Mesenchymal stem cell (in vitro differentiated cells and primary cell): Measurements from ENCODE around the gene NLRP1.
A peak's percentile ranks its signal among the peaks of the same experiment; 100 is the strongest.

Experiments used
- DNase-seq: peaks from one replicate; pipeline ENCODE4 v3.0.0-alpha.2; 2013
- H2AFZ ChIP-seq: one replicate; pipeline ENCODE4 v1.6.1; 2013; ENCODE audit warnings: low read depth, mild to moderate bottlenecking, control low read depth, inconsistent platforms, low read length, moderate library complexity
- H2AK5ac ChIP-seq: 2 replicates; pipeline ENCODE4 v1.6.1; 2013; ENCODE audit warnings: low read length, moderate library complexity, mild to moderate bottlenecking, inconsistent platforms; ENCODE audit not compliant: severe bottlenecking
- H2BK120ac ChIP-seq: one replicate; pipeline ENCODE4 v1.6.1; 2013; ENCODE audit warnings: low read depth, mild to moderate bottlenecking, inconsistent platforms, low read length, moderate library complexity
- H2BK12ac ChIP-seq, 2 experiments: one replicate each; pipeline ENCODE4 v1.6.1; 2013; ENCODE audit warnings: inconsistent platforms in 2 of 2, low read length in 2 of 2, mild to moderate bottlenecking in 2 of 2, moderate library complexity in 2 of 2, control low read depth in 1 of 2
- H2BK15ac ChIP-seq: one replicate; pipeline ENCODE4 v1.6.1; 2013; ENCODE audit warnings: mild to moderate bottlenecking, low read depth, inconsistent platforms; ENCODE audit not compliant: poor library complexity, severe bottlenecking
- H2BK5ac ChIP-seq: 2 replicates; pipeline ENCODE4 v1.6.1; 2013; ENCODE audit warnings: low read depth, mild to moderate bottlenecking, low read length, control low read depth, inconsistent platforms; ENCODE audit not compliant: poor library complexity, severe bottlenecking
- H3K14ac ChIP-seq, 2 experiments: one replicate each; pipeline ENCODE4 v1.6.1; 2013; ENCODE audit warnings: inconsistent platforms in 2 of 2, low read length in 2 of 2, control low read depth in 1 of 2, mild to moderate bottlenecking in 1 of 2, moderate library complexity in 1 of 2
- H3K18ac ChIP-seq, 2 experiments: one replicate each; pipeline ENCODE4 v1.6.1; 2013; ENCODE audit warnings: inconsistent platforms in 2 of 2, low read length in 2 of 2, control low read depth in 1 of 2, low read depth in 1 of 2, mild to moderate bottlenecking in 1 of 2
- H3K23ac ChIP-seq, 2 experiments: one replicate each; pipeline ENCODE4 v1.6.1; 2013; ENCODE audit warnings: inconsistent platforms in 2 of 2, low read length in 2 of 2, mild to moderate bottlenecking in 2 of 2, moderate library complexity in 2 of 2, control low read depth in 1 of 2
- H3K27ac ChIP-seq: 2 replicates; pipeline ENCODE4 v1.5.1; 2013; ENCODE audit warnings: mild to moderate bottlenecking, moderate library complexity, low read length, control low read depth, inconsistent platforms; ENCODE audit not compliant: poor library complexity, severe bottlenecking
- H3K27me3 ChIP-seq, 2 experiments: 2 replicates each; pipeline versions ENCODE4 v1.6.1 to v1.7.0; 2013; ENCODE audit warnings: low read length in 2 of 2, mild to moderate bottlenecking in 2 of 2, moderate library complexity in 2 of 2, control low read depth in 1 of 2, inconsistent platforms in 1 of 2; ENCODE audit not compliant: control insufficient read depth in 1 of 2, insufficient read depth in 1 of 2
- H3K36me3 ChIP-seq, 2 experiments: 2 replicates each; pipeline versions ENCODE4 v1.6.1 to v1.7.0; 2013; ENCODE audit warnings: low read length in 2 of 2, control low read depth in 1 of 2, inconsistent platforms in 1 of 2, low read depth in 1 of 2, mild to moderate bottlenecking in 1 of 2; ENCODE audit not compliant: insufficient read depth in 2 of 2, control insufficient read depth in 1 of 2
- H3K4ac ChIP-seq, 2 experiments: one replicate each; pipeline ENCODE4 v1.6.1; 2013; ENCODE audit warnings: inconsistent platforms in 2 of 2, low read length in 2 of 2, mild to moderate bottlenecking in 2 of 2, moderate library complexity in 2 of 2, control low read depth in 1 of 2, low read depth in 1 of 2
- H3K4me1 ChIP-seq: 2 replicates; pipeline ENCODE4 v1.6.1; 2013; ENCODE audit warnings: low read depth, low read length, control low read depth; ENCODE audit not compliant: control insufficient read depth, insufficient read depth
- H3K4me2 ChIP-seq: 2 replicates; pipeline ENCODE4 v1.6.1; 2013; ENCODE audit warnings: low read length, mild to moderate bottlenecking, inconsistent platforms; ENCODE audit not compliant: poor library complexity, severe bottlenecking
- H3K4me3 ChIP-seq, 2 experiments: 2 replicates each; pipeline versions ENCODE4 v1.5.1 to v1.7.0; 2013; ENCODE audit warnings: low read length in 2 of 2, mild to moderate bottlenecking in 2 of 2, control low read depth in 1 of 2, low read depth in 1 of 2; ENCODE audit not compliant: insufficient read depth in 1 of 2
- H3K79me1 ChIP-seq: replicated peaks from 2 replicates; pipeline ENCODE4 v1.6.1; 2013; ENCODE audit warnings: mild to moderate bottlenecking, control low read depth, low read length, inconsistent platforms; ENCODE audit not compliant: poor library complexity, severe bottlenecking
- H3K9ac ChIP-seq: 2 replicates; pipeline ENCODE4 v1.7.0; 2013; ENCODE audit warnings: mild to moderate bottlenecking, low read length, moderate library complexity
- H3K9me3 ChIP-seq: 2 replicates; pipeline ENCODE4 v1.7.0; 2013; ENCODE audit warnings: mild to moderate bottlenecking, low read length; ENCODE audit not compliant: control insufficient read depth
- H4K8ac ChIP-seq: one replicate; pipeline ENCODE4 v1.6.1; 2013; ENCODE audit warnings: inconsistent platforms, mild to moderate bottlenecking, low read length, moderate library complexity
- H4K91ac ChIP-seq: one replicate; pipeline ENCODE4 v1.6.1; 2013; ENCODE audit warnings: mild to moderate bottlenecking, low read length, inconsistent platforms
- WGBS: methylation state at CpG from one replicate; pipeline ENCODE4 v1.1.7; 2013; ENCODE audit warnings: mixed read lengths; 5-methylcytosine and 5-hydroxymethylcytosine counted together

NLRP1 gene

DNA sequence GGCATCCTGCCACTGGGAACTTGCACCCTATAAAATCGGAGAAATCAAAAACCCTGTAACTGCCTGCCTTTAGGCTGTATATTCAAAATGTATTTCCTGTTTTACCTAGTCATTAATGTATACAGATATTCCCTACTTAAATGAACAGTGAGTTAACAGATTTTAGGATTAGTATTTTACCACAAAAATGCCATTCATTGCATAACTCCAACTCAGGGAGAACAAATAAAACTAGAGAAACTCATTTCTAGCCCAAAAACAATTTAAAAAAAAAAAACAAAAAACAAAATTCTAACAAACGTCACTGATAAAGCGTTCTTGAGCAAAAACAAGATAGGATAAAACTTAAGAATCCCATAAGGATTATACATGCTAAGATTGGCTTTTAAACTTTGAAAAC, 111.8 kb downstream of the NLRP1 start:
- H3K79me1 ChIP-seq = peaks cover 11% of the 10 kb centered on the region
- no peak overlapping the region for H2BK15ac ChIP-seq
- no peak overlapping the region for H3K4ac ChIP-seq
- no peak overlapping the region for H2BK12ac ChIP-seq
- no peaks in the 10 kb centered on the region for H3K9me3 ChIP-seq
- 96% methylated on average over 2 of the region's 3 CpGs for WGBS
- no peak overlapping the region for H2BK120ac ChIP-seq
- H3K23ac ChIP-seq = no peak overlapping the region
- peaks cover 11 to 60% of the 10 kb centered on the region in 2 experiments for H3K36me3 ChIP-seq
- no peak overlapping the region for H4K8ac ChIP-seq
- H3K9ac ChIP-seq = no peak overlapping the region
- H2AFZ ChIP-seq = no peak overlapping the region
- no peak overlapping the region for H3K4me3 ChIP-seq
- no peak overlapping the region for H2AK5ac ChIP-seq
- H3K14ac ChIP-seq = no peak overlapping the region
- H4K91ac ChIP-seq = no peak overlapping the region
- DNase-seq = no peak
- H3K27ac ChIP-seq = no peak overlapping the region
- no peaks in the 10 kb centered on the region for H3K27me3 ChIP-seq
- peaks cover 1% of the 10 kb centered on the region for H3K4me1 ChIP-seq
- no peak overlapping the region for H2BK5ac ChIP-seq
- H3K18ac ChIP-seq = no peak overlapping the region
- H3K4me2 ChIP-seq = no peak overlapping the region

DNA sequence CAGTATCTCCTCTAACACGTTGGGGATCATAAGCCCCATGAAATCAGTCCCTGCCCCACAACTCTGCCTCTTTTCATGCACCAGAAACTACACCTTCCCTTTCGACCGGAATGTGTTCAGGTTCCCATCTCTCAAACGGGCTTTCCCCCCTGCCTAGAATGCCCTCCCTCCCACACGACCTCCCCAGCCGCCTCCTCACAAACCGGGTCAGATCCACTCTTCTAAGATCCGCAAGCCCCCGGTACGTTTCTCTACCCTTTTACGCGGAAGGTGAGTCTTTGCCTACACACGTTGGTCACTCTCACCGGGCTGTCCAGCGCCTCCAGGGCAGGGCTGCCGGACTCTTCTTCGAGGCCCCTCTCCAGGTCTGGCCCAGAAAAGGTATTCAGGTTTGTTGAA, 116.2 kb downstream of the NLRP1 start:
- under 1% methylated on average over 17 of the region's 17 CpGs for WGBS
- Histone ChIP-seq H3K9ac (peak overlapping the region; percentile 90), H3K27ac (peak overlapping the region; percentile 53), H2AK5ac (no peak overlapping the region), H3K4ac (peak overlapping the region in 1 of 2 experiments; percentile 43), H4K91ac (no peak overlapping the region), H3K4me1 (peaks cover 1% of the 10 kb centered on the region), H2AFZ (peak overlapping the region; percentile 83), H3K4me2 (peak overlapping the region; percentile 55), H2BK120ac (no peak overlapping the region), H3K27me3 (no peaks in the 10 kb centered on the region), H2BK5ac (no peak overlapping the region), H2BK12ac (no peak overlapping the region), H3K14ac (no peak overlapping the region), H4K8ac (no peak overlapping the region), H3K9me3 (no peaks in the 10 kb centered on the region), H3K23ac (no peak overlapping the region), H3K79me1 (peaks cover 12% of the 10 kb centered on the region), H3K4me3 (peak overlapping the region; percentile 90 to 97), H2BK15ac (no peak overlapping the region), H3K18ac (peak overlapping the region in 1 of 2 experiments; percentile 67), H3K36me3 (peaks cover 5 to 21% of the 10 kb centered on the region in 2 experiments)
- DNase-seq = no peak

- DNase-seq = no peak
- H2BK120ac ChIP-seq = no peak overlapping the region
- no peak overlapping the region for H2BK12ac ChIP-seq
- no peak overlapping the region for H4K91ac ChIP-seq
- H3K4me3 ChIP-seq = peak overlapping the region in 1 of 2 experiments; percentile 97
- peaks cover 6 to 15% of the 10 kb centered on the region in 2 experiments for H3K36me3 ChIP-seq
- WGBS = 0% methylated on average over 8 of the region's 8 CpGs
- H4K8ac ChIP-seq = no peak overlapping the region
- H3K23ac ChIP-seq = no peak overlapping the region
- no peaks in the 10 kb centered on the region for H3K9me3 ChIP-seq
- H3K4me1 ChIP-seq = peaks cover 1% of the 10 kb centered on the region
- H3K4ac ChIP-seq = no peak overlapping the region
- H2AK5ac ChIP-seq = no peak overlapping the region
- H2BK15ac ChIP-seq = no peak overlapping the region
- H3K14ac ChIP-seq = no peak overlapping the region
- H3K9ac ChIP-seq = peak overlapping the region; percentile 90
- peak overlapping the region; percentile 55 for H3K4me2 ChIP-seq
- no peaks in the 10 kb centered on the region for H3K27me3 ChIP-seq
- H2AFZ ChIP-seq = no peak overlapping the region
- H3K18ac ChIP-seq = no peak overlapping the region
- peaks cover 13% of the 10 kb centered on the region for H3K79me1 ChIP-seq
- H2BK5ac ChIP-seq = no peak overlapping the region
- H3K27ac ChIP-seq = no peak overlapping the region
Measured at GRCh38 chr17:5467416-5467815, 116.9 kb downstream of the NLRP1 start.

DNA sequence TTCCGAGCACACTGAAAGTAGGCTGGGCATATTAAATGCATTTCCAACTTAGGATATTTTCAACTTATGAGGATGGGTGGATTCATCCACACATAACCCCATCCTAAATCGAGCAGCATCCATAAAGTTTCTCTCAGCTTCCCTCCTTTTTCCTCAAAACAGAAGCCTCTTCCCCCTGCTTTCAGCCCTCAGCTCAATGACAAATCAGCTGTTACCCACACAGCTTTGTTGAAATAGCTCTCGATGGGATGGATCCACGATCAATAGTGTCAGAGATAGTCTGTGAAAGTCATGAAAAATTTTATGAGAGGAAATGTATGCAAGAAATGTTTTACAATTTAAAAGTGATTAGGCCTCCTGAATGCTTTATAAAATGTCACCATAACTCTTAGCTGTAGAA, 118.0 kb downstream of the NLRP1 start:
- Histone ChIP-seq H2AK5ac (no peak overlapping the region), H3K9ac (peak overlapping the region; percentile 90), H3K36me3 (peaks cover 9 to 15% of the 10 kb centered on the region in 2 experiments), H3K4me1 (peaks cover 1% of the 10 kb centered on the region), H3K14ac (no peak overlapping the region), H2AFZ (no peak overlapping the region), H3K9me3 (no peaks in the 10 kb centered on the region), H2BK15ac (no peak overlapping the region), H2BK120ac (no peak overlapping the region), H3K27me3 (no peaks in the 10 kb centered on the region), H3K4me3 (peak overlapping the region in 1 of 2 experiments; percentile 97), H3K23ac (no peak overlapping the region), H3K4ac (no peak overlapping the region), H4K8ac (no peak overlapping the region), H2BK5ac (no peak overlapping the region), H4K91ac (no peak overlapping the region), H3K79me1 (peaks cover 15% of the 10 kb centered on the region), H3K4me2 (no peak overlapping the region), H2BK12ac (no peak overlapping the region), H3K27ac (no peak overlapping the region), H3K18ac (no peak overlapping the region)
- 95% methylated on average over 4 of the region's 4 CpGs for WGBS
- DNase-seq = no peak
